H9 (cell line): ENCODE data around the gene JMJD1C. TPM values are rescaled to one million over a fixed set of nuclear protein-coding genes. Genes with fewer than 3 reads are reported as not detected.

ENCODE experiments used
- DNase-seq: peaks from one replicate; pipeline ENCODE4 v3.0.0-alpha.2; 2017
- H2AFZ ChIP-seq: one replicate; pipeline ENCODE4 v1.6.1; 2013; ENCODE audit warnings: mild to moderate bottlenecking, low read length, control low read depth, moderate library complexity
- H2AK5ac ChIP-seq: 2 replicates; pipeline ENCODE4 v1.6.1; 2013; ENCODE audit warnings: low read length, control low read depth, mixed read lengths; ENCODE audit not compliant: insufficient read length
- H2BK120ac ChIP-seq: one replicate; pipeline ENCODE4 v1.6.1; 2013; ENCODE audit warnings: low read depth, mild to moderate bottlenecking, low read length, control low read depth, inconsistent platforms; ENCODE audit not compliant: poor library complexity, severe bottlenecking
- H2BK12ac ChIP-seq: 2 replicates; pipeline ENCODE4 v1.6.1; 2013; ENCODE audit warnings: low read length, control low read depth, mixed read lengths, low read depth; ENCODE audit not compliant: insufficient read length
- H2BK15ac ChIP-seq: 2 replicates; pipeline ENCODE4 v1.6.1; 2013; ENCODE audit warnings: low read depth, low read length, control low read depth
- H2BK20ac ChIP-seq: one replicate; pipeline ENCODE4 v1.6.1; 2013; ENCODE audit warnings: low read depth, mild to moderate bottlenecking, low read length, control low read depth, inconsistent platforms; ENCODE audit not compliant: poor library complexity, severe bottlenecking
- H2BK5ac ChIP-seq: 2 replicates; pipeline ENCODE4 v1.6.1; 2013; ENCODE audit warnings: low read length, control low read depth, mixed read lengths; ENCODE audit not compliant: insufficient read length
- H3K14ac ChIP-seq: 2 replicates; pipeline ENCODE4 v1.6.1; 2013; ENCODE audit warnings: low read length, control low read depth; ENCODE audit not compliant: insufficient read depth
- H3K18ac ChIP-seq: 2 replicates; pipeline ENCODE4 v1.6.1; 2013; ENCODE audit warnings: low read depth, mild to moderate bottlenecking, mixed read lengths, low read length, control low read depth; ENCODE audit not compliant: insufficient read length
- H3K23ac ChIP-seq: 2 replicates; pipeline ENCODE4 v1.6.1; 2013; ENCODE audit warnings: low read length, control low read depth, mixed read lengths, low read depth; ENCODE audit not compliant: insufficient read length
- H3K23me2 ChIP-seq: 2 replicates; pipeline ENCODE4 v1.6.1; 2013; ENCODE audit warnings: low read depth, mild to moderate bottlenecking, mixed read lengths, low read length, control low read depth; ENCODE audit not compliant: insufficient read length, poor library complexity, severe bottlenecking
- H3K27ac ChIP-seq: 2 replicates; pipeline ENCODE4 v1.5.1; 2013; ENCODE audit warnings: low read length, control low read depth, mixed read lengths, low read depth; ENCODE audit not compliant: insufficient read length
- H3K27me3 ChIP-seq: 2 replicates; pipeline ENCODE4 v1.6.1; 2013; ENCODE audit warnings: low read length, control low read depth, inconsistent platforms; ENCODE audit not compliant: insufficient read depth
- H3K4ac ChIP-seq: 2 replicates; pipeline ENCODE4 v1.6.1; 2013; ENCODE audit warnings: low read depth, mild to moderate bottlenecking, control low read depth, inconsistent platforms, low read length, moderate library complexity
- H3K4me1 ChIP-seq: 2 replicates; pipeline ENCODE4 v1.6.1; 2013; ENCODE audit warnings: low read length, control low read depth, inconsistent platforms; ENCODE audit not compliant: insufficient read depth
- H3K4me2 ChIP-seq: 2 replicates; pipeline ENCODE4 v1.6.1; 2013; ENCODE audit warnings: low read length, control low read depth, mixed read lengths; ENCODE audit not compliant: insufficient read length, insufficient read depth
- H3K56ac ChIP-seq: 2 replicates; pipeline ENCODE4 v1.6.1; 2013; ENCODE audit warnings: low read depth, mild to moderate bottlenecking, mixed read lengths, low read length, control low read depth; ENCODE audit not compliant: insufficient read length
- H3K79me1 ChIP-seq: 2 replicates; pipeline ENCODE4 v1.6.1; 2013; ENCODE audit warnings: low read depth, mild to moderate bottlenecking, moderate library complexity, low read length, control low read depth, inconsistent platforms; ENCODE audit not compliant: insufficient read depth, poor library complexity, severe bottlenecking
- H3K79me2 ChIP-seq: 2 replicates; pipeline ENCODE4 v1.6.1; 2013; ENCODE audit warnings: low read length, control low read depth, inconsistent platforms; ENCODE audit not compliant: insufficient read depth
- H3K9ac ChIP-seq: 2 replicates; pipeline ENCODE4 v1.6.1; 2013; ENCODE audit warnings: low read length, control low read depth, mixed read lengths; ENCODE audit not compliant: insufficient read length; ENCODE audit errors: extremely low read depth
- H3K9me3 ChIP-seq: one replicate; pipeline ENCODE4 v1.6.1; 2013; ENCODE audit warnings: low read depth, low read length, inconsistent platforms; ENCODE audit not compliant: control insufficient read depth
- H3T11ph ChIP-seq: one replicate; pipeline ENCODE4 v1.6.1; 2013; ENCODE audit warnings: mild to moderate bottlenecking, low read length, control low read depth, inconsistent platforms
- H4K20me1 ChIP-seq: one replicate; pipeline ENCODE4 v1.6.1; 2013; ENCODE audit not compliant: control insufficient read depth, insufficient read length, insufficient read depth
- H4K5ac ChIP-seq: 2 replicates; pipeline ENCODE4 v1.6.1; 2013; ENCODE audit warnings: low read depth, mild to moderate bottlenecking, mixed read lengths, low read length, control low read depth; ENCODE audit not compliant: insufficient read length
- H4K8ac ChIP-seq: replicated peaks from 2 replicates; pipeline ENCODE4 v1.6.1; 2013; ENCODE audit warnings: low read length, control low read depth, mixed read lengths, low read depth; ENCODE audit not compliant: insufficient read length
- H4K91ac ChIP-seq: 2 replicates; pipeline ENCODE4 v1.6.1; 2013; ENCODE audit warnings: low read depth, mild to moderate bottlenecking, moderate library complexity, mixed read lengths, low read length, control low read depth; ENCODE audit not compliant: insufficient read length
- H3K27ac Mint-ChIP-seq, 3 experiments: 2 replicates in 2 of 3; 3 replicates in 1 of 3; pipeline ENCODE4 v1.8.0; 2020 to 2021; ENCODE audit warnings: mixed read lengths in 3 of 3, mild to moderate bottlenecking in 1 of 3, moderate library complexity in 1 of 3
- H3K27me3 Mint-ChIP-seq: 2 replicates; pipeline ENCODE4 v1.8.0; 2021; ENCODE audit warnings: low read depth, mild to moderate bottlenecking, moderate library complexity, mixed read lengths
- H3K36me3 Mint-ChIP-seq, 3 experiments: 2 replicates in 2 of 3; 3 replicates in 1 of 3; pipeline ENCODE4 v1.8.0; 2020 to 2021; ENCODE audit warnings: low read depth in 3 of 3, mixed read lengths in 3 of 3; ENCODE audit not compliant: insufficient read depth in 1 of 3
- H3K4me1 Mint-ChIP-seq, 2 experiments: 2 replicates each; pipeline ENCODE4 v1.8.0; 2020; ENCODE audit warnings: mixed read lengths in 2 of 2
- H3K4me3 Mint-ChIP-seq, 2 experiments: 2 replicates in 1 of 2; 3 replicates in 1 of 2; pipeline ENCODE4 v1.8.0; 2020 to 2021; ENCODE audit warnings: mild to moderate bottlenecking in 2 of 2, mixed read lengths in 2 of 2, moderate library complexity in 1 of 2
- H3K9me3 Mint-ChIP-seq, 2 experiments: 2 replicates in 1 of 2; 3 replicates in 1 of 2; pipeline ENCODE4 v1.8.0; 2020; ENCODE audit warnings: mild to moderate bottlenecking in 2 of 2, mixed read lengths in 2 of 2, moderate library complexity in 1 of 2
- CTCF ChIP-seq: fragments of 200-600 bp; sonication (generic); conservative IDR thresholded peaks from 3 replicates; pipeline ENCODE4 v1.8.0; 2021; ENCODE audit warnings: antibody characterized with exemption, mild to moderate bottlenecking
- WGBS: extraction: QIAGEN DNeasy Blood & Tissue Kit; methylation state at CpG from one replicate; pipeline ENCODE4 v1.1.7; 2013; ENCODE audit warnings: missing lambda C conversion rate, low lambda C conversion rate, mixed read lengths; ENCODE audit not compliant: insufficient read length; ENCODE audit errors: extremely low coverage; 5-methylcytosine and 5-hydroxymethylcytosine counted together
- total RNA-seq: library from RNA; stranded (reverse); gene quantifications from 2 replicates; pipeline ENCODE4 v1.2.1, GENCODE V29; 2021

The JMJD1C gene
- total RNA-seq, 1 experiment from 2014 or later: 200 TPM

- Histone ChIP-seq H2BK12ac (no peak overlapping the region), H3K4me2 (no peak overlapping the region), H3K4ac (no peak overlapping the region), H3K23me2 (no peaks in the 10 kb centered on the region), H4K91ac (no peak overlapping the region), H2BK20ac (no peak overlapping the region), H4K20me1 (no peaks in the 10 kb centered on the region), H2AFZ (no peak overlapping the region), H2AK5ac (no peak overlapping the region), H3K4me1 (peaks cover 7% of the 10 kb centered on the region; the same call in 1 of the 2 replicates), H3K18ac (no peak overlapping the region), H2BK120ac (no peak overlapping the region), H3K79me2 (peaks cover 3% of the 10 kb centered on the region; the same call in 1 of the 2 replicates), H3K9me3 (no peaks in the 10 kb centered on the region), H3K27ac (no peak overlapping the region), H2BK5ac (no peak overlapping the region), H3T11ph (no peak overlapping the region), H3K9ac (no peak overlapping the region), H3K56ac (no peak overlapping the region), H3K79me1 (no peaks in the 10 kb centered on the region), H3K27me3 (no peaks in the 10 kb centered on the region), H4K5ac (no peak overlapping the region), H4K8ac (no peak overlapping the region), H3K23ac (no peak overlapping the region), H3K14ac (no peak overlapping the region), H2BK15ac (no peak overlapping the region)
- Mint-ChIP-seq H3K36me3 (no peaks in the 10 kb centered on the region), H3K9me3 (no peaks in the 10 kb centered on the region), H3K27me3 (no peaks in the 10 kb centered on the region), H3K4me1 (peaks cover 26 to 28% of the 10 kb centered on the region in 2 experiments), H3K4me3 (no peak overlapping the region), H3K27ac (no peak overlapping the region)
- no CpG with 5 or more reads among the region's 2 CpGs for WGBS
- no peak for DNase-seq
- TF ChIP-seq CTCF: no peak
Observed at GRCh38 chr10:63437116-63437949, 28.4 kb downstream of the JMJD1C start.
